Measurements from ENCODE around the gene SURF1.
"Not testable (repeated sequence)": the region's sequence is repeated elsewhere in the genome, so short reads cannot be mapped to it uniquely, and the experiment has no call there.

The SURF1 gene

DNA sequence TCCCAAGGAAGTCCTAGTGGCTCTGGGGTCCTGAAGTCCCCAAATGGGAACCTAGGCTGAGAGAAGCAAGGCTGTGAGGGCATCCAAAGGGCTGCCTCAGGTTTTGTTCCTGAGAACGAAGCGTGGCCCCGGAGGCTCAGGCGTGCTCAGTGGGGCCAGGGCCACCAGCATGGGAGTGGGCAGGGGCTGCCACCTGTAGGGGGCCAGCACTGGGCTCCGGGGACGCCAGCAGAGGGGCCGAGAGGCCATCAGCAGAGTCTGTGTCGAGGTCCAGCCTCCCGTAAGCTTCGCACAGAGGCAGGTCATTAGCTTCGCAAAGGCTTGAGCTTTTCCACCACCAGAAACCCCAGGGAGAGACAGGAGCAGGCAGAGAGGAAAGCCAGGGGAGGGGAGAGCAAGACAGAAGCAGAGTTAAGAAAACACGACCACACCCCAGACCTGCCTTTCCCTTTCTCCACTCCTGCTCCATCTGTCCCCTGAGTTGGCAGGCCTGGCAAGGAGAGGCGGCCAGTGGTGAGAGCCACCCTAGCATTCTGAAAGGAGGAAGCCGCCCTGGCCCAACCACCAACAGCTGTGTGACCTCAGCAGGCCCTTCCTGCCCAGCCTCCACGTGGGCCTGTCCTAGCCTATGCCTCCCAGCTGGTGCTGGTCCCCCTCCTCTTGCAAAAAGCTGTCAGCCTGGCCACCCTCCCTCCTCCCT lies 14.8 kb downstream of the SURF1 start:
- no peak for DNase-seq

DNA sequence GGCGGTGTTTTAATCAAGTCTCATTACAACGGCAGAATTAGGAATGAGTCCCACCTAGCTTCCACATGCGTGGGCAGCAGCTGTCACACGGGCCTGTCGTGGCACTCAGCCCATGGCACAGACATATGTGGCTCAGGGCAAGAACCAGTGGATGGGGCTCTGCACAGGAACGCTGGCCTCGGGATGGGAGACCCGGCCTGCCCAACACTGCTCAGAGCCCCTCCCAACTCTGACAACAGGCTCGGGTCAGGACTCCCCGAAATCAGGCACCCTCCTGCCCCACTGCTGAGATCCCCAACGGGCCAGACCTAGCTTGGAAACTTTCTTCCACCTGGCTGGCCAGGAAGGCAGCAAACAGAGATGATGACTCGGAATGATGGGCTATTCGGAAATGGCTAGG lies 15.4 kb downstream of the SURF1 start:
- no peak for DNase-seq

DNA sequence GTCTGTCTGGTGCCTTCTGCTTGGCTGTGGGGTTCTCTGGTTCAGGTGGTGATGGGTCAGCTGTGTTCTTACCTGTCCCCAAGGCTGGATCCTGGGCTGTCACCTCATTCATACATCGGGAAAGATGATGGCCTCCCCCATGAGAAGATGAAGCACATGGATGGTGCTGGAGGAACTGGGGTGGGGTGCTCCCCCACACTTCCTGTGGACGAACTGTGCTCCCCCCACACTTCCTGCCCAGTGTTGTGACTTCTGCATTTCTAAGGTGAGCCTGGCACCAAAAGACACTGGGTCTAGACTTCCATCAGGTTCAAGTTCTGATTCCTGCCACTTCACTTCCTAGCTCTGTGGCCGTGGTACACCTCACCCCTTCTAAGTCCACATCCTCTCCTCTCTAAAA lies 16.0 kb downstream of the SURF1 start:
- DNase-seq = no peak

DNA sequence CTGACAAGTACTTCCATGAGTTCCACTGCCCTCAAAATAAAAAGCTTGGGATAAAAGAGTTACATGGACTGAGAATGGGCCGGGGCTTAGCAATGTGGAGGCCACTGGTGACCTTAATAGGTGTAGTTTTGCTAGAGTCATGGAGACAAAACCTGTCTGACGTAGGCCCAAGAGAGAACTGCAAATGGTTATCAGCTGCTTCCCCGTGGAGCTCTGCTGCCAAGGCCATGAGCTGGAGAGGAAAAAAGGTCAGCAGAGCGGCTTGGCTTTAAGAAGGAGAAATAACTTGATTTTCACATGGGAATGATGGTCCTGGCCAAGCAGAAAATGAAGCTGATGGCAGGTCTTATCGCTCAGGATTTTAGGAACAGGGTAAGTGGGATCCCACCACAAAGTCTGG lies 16.6 kb downstream of the SURF1 start:
- no peak for DNase-seq

DNA sequence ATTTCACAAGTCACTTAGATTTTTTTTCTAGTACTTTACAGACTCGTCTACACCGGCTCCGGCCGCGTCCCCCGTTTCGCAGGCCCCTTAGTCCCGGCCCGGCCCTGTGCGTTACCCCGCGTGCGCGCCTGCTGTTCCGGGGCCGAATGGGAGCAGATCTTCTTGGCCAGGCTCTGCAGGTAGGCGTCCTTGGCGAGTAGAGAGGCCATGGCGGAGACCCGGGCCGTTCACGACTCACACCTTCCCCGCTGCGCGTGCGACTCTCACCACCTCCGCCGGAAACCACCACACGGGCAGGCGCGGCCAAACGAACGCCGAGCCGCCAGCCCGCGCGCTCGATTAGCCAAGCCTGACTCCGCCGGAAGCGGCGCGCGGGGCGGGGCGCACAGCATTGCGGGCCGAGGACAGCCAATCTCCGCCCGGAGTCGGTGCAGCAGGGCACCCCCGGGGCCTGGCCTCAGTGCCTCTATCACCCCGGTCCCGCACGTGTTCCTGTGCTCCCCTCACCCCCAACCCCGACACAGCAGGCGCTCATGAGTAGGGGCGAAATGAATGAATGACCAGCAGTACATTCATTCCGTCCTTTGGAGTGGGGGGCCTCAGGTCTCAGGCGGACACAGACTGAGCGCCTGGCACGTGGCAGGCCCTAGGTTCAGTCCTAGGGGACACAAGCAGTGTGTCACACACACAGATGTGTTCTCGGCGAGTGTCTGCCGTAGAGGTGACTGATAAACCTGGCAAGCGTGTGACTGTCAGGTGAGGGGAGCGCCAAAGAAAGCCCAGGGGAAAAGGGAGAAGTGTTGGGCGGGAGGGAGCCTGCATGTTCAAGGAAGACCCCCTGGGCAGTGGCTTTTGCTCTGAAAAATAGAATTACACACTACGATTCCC lies 20.1 kb downstream of the SURF1 start, which contains the start of gene SURF6:
SURF6 (minus strand) TSS at position 265 of the 888 bp plus-strand sequence; CDS start at position 209, 56 bp downstream.
- peak; percentile 98 for DNase-seq

DNA sequence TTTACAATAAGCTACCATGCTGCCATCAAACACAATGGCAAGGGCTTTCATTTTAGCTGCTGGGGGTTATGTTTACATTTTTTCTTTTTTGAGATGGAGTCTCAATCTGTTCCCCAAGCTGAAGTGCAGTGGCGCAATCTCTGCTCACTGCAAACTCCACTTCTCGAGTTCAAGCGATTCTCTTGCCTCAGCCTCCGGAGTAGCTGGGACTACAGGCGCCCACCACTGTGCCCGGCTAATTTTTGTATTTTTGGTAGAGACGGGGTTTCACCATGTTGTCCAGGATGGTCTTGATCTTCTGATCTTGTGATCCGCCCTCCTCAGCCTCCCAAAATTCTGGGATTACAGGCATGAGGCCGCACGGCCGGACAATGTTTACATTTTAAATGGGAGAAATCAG lies 21.4 kb downstream of the SURF1 start:
- DNase-seq = not testable (repeated sequence)

DNA sequence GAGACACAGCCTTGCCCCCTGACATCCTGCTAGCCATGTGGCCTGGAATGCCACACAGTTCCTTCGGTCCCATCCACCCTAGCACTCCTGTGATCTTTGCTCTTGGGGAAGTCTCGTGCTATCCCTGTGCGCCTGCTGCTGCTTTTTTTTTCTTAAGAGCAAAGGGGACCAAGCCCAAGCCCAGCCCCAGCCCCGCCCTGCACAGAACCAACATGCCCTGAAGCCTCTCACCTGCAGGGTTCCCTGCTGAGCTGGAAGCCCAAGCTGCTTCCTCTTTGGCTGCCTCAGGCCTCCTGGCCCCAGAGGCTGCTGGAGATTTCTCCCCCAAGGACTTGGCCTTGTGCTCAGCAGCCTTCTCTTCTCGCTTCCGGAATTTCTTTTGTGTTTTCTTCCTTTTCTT lies 22.1 kb downstream of the SURF1 start:
- DNase-seq = no peak

DNA sequence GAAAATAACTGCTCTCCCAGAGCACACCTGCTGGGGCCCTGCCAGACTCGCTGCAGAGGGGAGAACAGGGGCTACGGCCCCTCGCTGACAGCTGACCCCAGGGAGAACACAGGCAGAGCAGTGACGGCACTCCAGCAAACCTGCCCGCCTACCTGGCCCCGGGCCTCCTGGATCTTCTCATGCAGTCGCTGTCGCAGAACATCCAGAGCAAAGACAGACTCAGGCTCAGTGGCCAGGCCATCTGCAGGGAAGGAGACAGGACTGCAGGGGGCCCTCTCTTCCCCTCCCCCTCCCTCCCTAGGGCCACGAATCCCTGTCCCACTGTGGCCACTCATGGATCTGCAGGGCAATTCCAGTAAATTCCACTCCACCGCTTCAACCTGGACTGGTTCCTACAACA lies 22.7 kb downstream of the SURF1 start:
- DNase-seq = no peak

DNA sequence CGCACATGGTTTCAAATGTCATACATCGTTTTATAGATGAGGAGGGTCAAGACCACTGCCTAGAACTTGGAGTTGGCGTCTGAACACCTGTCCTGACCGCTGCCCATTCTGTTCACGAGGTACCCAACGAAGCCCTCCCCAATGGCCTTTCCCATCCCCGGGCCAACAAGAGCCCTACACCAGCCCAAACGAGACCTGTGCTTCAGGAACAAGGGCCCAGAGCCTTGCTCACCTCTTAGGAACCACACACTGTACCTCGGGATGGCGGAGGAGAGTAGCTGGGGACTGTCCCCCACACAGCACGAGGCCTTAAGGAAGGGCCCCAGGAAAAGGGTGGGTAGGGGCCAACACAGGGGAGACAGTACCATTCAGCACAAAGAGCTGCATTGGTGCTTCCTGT lies 23.3 kb downstream of the SURF1 start:
- no peak for DNase-seq

DNA sequence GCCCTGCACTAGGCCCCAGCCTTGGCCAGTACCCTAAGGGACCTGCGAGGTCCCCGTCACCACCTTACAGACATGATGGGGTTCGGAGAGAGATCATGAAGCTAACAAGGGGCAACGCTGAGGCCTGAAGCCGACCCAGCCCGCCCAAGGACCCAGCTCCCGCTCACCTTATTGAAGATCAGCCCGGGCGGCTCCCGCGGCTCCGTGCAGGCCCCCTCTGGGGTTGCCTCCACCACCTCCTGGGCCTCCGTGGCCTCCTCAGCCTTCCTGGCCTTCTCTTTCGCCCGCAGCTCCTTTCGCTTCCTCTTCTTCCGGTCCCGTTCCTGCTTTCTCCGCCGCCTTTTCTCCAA lies 23.9 kb downstream of the SURF1 start:
- no peak for DNase-seq

DNA sequence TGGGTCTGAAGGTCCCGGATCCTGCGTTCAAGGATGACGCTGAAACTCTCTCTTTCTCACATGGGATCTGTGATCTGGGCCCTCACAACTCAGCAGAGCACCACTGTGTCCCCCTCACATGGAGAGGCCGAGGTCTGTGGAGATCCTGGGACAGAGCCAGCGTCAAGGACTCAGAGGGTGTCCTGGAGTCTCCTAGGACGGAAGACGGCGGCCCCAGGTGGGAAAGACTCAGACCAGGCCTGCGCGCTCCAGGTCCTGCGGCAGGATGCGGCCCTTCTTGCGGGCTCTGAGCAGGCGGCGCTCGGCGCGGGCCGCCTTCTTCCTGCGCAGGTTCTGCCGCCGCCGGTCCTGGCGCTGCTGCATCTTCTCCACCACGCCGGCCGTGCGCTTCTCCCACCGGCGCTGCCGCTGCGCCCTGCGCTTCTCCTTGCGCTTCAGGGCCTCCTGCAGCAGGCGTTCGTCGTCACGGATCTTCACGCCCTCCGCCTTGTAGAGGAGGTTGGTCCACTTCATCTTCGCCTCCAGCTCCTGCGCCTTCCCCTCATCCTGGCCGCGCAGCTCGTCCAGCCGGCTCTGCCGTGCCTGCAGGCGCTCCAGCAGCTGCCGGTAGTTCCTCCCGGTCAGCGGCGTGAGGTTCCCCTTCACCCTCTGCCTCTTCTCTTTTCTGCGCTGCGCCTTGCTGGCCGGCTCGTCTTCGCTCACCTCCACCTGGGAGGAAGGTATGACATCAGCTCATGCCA lies 24.5 kb downstream of the SURF1 start:
- no peak for DNase-seq

DNA sequence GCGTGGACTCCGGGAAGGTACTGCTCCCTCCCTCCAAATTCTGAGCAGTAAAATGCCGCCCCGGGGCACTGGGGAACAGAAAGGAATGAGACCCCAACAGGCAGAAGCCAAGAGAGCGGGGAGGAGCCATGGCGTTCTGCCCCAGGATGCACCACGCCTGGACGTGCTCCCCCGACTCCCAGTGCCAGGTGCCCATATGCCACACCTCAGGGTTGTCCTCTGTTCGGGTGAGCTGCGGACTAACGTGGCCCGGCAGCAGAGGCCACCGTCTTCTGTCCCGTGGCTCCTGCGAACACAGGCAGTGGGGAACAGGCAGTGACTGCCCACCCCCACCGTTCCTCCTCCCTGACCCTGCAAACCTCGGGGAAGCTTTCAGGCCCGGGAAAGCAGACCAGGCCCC lies 25.1 kb downstream of the SURF1 start:
- DNase-seq = no peak

DNA sequence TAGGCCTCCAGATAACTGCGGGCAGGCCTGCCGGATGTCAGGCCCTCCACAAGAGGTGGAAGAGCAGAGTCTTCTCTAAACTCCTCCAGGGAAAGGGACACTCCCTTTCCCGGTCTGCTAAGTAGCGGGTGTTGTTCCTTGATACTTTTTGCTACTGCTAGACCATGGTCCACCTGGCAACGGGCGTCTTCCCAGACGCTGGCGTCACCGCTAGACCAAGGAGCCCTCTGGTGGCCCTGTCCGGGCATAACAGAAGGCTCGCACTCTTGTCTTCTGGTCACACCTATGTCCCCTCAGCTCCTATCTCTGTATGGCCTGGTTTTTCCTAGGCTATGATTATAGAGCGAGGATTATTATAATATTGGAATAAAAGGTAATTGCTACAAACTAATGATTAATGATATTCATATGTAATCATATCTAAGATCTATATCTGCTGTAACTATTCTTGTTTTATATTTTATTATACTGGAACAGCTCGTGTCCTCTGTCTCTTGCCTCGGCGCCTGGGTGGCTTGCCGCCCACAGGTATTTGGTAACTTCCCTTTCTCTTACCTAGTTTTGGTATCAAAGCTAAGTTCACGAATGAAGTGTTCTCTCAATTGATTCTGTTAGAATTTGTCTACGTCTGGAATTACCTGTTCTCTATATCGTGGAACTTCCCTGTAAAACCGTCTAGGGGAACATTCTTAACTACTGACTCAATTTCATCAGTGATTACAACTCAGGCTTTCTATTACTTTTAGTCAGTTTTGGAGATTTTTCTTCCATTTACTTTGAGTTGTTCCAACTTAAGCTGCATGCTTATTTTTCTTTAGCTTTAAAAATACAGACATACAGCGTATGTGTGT lies 26.8 kb downstream of the SURF1 start:
- DNase-seq = peak; percentile 71

DNA sequence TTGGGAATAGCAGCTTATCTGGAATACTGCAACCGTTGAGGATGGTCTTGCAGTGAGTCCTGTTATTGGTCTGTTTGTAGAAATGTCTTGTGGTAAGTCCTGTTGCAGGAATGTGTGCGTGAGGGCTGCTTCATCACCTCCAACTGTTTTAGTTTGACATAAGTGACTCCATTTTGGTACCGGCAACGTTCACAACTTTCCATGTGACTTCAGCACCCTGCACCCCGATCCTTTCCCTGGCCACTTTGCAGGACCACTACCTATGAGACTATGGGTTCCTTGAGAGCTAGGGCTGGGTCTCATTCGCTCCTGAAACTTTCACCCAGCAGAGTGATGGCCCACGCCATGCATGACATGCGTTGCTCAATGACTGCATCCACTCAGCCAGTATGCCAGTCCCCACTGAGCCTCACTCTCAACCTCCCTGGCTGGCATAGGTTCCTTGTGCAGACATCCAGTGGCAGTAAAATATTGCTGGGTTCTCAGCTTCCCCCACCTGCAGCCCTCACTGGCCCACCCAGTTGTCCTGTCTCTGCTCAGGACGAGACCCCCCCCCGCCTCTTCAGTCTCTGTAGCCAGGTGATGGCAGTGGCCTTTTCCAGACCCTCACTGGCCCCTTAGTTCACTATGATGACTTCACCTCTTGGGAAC lies 28.3 kb downstream of the SURF1 start:
- DNase-seq = no peak

DNA sequence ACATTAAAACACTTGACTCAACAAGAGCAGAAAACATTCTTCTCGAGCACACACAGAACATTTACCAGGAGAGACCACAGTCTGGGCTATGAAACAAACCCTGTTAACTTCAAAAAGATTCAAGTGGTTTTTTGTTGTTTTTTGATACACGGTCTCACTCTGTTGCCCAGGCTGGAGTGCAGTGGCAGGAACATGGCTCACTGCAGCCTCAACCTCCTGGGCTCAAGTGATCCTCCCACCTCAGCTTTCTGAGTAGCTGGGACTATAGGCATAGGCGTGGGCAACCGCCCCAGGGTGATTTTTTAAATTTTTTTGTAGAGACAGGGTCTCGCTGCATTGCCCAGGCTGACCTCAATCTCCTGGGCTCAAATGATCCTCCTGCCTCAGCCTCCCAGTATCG lies 29.3 kb downstream of the SURF1 start:
- DNase-seq = not testable (repeated sequence)

DNA sequence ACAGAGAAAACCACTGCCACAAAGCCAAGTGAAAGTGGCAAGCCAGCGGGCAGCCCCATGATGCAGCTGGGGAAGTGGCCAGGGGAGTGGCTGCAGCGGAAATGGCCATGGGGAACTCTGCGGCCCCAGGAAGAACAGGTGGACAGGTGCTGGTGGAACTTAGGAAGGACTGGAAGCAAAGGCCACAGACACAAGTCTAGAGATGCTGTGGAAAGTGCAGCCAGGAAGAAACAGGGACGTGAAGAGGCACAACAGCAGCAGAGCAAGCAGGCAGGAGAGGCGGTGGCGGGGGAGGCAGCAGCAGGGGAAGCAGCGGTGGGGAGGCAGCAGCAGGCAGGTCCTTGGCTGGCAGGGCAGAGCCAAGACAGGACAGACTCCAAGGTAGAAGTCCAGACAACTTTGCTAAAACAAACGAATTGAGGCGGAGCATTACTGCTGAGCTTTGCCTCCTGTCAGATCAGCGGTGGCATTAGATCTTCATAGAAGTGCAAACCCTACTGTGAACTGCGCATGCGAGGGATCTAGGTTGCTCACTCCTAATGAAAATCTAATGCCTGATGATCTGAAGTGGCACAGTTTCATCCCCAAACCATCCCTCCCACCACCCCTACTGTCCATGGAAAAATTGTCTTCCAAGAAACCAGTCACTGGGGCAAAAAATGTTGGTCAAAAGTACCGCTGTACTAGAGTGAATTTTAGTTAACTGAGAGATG lies 32.1 kb downstream of the SURF1 start:
- DNase-seq = no peak

DNA sequence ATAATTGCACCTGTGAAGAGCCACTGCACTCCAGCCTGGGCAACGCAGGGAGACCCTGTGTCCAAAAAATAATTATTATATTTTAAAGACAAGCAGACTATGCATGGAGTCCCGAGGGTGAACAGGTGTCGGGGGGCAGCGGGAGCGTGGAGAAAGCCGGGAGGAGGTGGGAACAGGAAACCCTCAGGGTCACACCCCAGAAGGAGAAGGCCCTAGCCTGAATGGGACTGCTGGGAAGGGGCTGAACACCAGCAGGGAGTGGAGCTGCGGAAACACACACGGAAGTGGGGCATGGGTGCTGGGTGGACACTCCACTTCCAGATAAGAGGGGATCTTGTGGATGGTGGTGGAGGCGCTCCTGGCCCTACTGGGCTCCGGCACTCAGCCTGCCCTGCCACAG lies 33.1 kb downstream of the SURF1 start:
- no peak for DNase-seq

DNA sequence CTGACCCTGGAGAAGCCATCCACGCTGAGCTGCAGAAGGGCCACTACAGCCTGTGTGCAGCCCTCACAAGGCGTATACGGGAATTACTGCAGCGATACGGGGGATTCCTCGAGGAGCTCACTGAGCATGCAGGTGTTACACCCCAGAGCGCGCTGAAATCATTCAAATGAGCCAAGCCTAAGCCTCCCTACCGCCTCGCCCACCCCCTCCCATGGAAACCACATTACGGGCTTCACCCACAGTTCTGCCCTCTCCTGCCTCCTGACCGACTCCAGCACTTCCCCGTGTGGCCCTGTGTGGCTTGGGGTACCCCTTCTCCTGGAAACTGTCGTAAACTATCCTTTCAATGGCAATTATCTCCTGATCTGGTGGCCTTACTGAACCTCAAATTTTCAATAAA lies 33.6 kb downstream of the SURF1 start:
- no peak for DNase-seq

DNA sequence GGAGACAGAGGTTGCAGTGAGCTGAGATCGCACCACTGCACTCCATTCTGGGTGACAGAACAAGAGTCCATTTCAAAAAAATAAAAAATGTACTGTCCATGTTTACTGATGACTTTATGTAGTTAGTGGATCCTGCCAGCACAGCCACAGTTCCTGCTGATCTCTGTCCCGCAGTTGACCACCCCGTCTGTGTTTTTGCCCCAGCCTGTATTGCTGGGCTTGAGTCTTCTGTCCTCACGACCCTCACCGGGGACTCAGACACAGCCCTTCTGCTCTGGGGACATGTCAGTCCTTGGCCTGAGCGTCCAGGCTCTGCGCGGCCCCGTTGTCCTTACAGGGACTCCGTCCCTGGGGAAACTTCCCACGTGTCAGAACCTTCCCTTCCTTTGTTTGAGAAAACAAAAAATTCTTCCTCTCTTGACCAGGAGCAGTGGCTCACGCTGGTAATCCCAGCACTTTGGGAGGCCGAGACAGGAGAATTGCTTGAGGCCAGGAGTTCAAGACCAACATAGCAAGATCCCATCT lies 34.8 kb downstream of the SURF1 start:
- no peak for DNase-seq

DNA sequence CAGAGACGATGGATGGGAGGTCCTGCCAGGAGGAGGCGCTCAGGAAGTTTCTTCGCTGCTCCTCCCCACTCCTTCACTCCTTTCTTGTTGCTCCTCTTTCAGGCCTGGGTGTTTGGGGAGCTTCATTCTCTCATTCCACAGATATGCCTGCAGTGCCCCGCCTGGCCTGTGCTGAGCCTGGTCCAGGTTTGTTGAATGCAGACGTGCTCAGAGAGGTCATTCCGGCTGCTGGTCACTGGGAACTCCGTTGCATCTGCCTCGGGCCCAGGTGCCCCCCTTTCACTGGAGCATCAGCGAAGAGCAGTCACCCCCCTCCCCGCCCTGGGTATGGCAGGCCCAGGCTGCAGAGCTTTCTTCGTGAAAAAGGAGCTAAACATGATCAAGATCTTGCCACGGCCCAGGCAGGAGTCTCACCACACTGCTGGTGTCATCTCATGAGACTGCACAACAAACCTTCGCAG lies 35.8 kb downstream of the SURF1 start:
- no peak for DNase-seq

DNA sequence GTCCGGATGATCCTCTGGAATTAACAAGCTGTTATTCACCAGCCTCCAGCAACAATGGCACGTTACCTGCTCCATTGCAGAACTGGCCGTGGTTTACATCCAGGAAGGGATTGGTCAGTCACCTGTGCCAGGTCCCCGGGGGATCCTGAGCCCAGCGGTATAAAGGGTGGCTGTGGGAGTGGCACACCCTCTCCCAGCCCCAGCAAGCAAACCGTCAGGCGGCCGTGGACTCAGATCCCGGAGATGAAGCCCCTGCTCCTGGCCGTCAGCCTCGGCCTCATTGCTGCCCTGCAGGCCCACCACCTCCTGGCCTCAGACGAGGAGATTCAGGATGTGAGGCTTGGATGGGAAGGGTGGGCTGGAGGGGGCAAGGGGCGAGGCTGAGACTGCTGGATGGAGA lies 38.7 kb downstream of the SURF1 start:
- not testable (repeated sequence) for DNase-seq

Measured in DMS53 (cell line).